ENCODE results near the gene OGFOD3.

OGFOD3 gene

GRCh38 chr17:82446649-82447048, 28.3 kb upstream of the OGFOD3 start:
- DNase-seq = no peak

DNA sequence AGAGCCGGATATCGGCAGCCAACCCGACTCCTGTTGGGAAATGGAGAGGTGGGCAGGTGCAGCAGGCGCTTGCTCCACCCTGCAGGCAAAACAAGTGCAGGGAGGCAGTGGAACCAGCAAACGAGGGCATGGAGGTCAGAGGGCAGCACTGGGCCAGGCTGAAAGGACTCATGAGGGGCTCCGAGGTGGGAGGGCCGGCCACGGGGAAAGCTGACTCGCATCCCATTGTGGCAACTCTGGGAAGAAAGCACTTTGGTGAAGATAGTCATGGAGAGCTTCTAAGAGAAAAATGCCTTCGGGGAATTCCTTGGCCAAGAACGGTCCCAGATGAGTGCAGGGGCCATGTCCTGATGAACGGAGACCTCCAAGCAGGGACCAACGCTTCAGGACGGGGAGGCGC, 27.7 kb upstream of the OGFOD3 start:
- DNase-seq = no peak

GRCh38 chr17:82445542-82445941, 27.2 kb upstream of the OGFOD3 start:
- no peak for DNase-seq

GRCh38 chr17:82444941-82445521, 26.6 kb upstream of the OGFOD3 start:
- DNase-seq = no peak

DNA sequence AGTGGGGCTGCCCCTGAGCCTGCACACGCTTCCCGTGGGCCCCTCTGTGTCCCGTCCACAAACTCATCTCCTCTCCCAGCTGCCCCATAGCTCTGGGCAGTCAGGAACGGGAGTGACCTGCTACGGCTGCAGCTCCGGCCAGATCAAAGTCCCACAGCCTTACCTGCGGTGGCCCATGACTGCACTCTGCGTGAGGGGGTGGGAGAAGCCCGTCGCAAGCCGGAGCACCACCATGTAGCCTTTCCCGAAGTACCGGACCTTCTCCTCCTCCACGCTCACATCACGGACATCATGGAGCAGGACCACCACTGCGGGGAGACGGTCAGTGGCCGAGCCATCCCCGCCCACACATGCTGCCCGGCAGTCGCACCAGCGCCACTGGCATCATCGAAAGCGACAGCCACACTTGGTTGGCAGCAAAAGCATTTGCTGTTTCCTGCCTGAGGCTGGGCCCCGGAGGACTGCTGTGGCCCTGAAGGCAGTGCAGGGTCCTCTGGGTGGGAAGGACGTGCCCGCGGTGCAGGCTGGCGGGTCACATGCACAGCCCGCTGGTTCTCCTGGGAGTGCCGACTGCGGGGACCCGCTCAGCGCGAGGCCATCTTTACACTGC, 26.0 kb upstream of the OGFOD3 start:
- DNase-seq = no peak

DNA sequence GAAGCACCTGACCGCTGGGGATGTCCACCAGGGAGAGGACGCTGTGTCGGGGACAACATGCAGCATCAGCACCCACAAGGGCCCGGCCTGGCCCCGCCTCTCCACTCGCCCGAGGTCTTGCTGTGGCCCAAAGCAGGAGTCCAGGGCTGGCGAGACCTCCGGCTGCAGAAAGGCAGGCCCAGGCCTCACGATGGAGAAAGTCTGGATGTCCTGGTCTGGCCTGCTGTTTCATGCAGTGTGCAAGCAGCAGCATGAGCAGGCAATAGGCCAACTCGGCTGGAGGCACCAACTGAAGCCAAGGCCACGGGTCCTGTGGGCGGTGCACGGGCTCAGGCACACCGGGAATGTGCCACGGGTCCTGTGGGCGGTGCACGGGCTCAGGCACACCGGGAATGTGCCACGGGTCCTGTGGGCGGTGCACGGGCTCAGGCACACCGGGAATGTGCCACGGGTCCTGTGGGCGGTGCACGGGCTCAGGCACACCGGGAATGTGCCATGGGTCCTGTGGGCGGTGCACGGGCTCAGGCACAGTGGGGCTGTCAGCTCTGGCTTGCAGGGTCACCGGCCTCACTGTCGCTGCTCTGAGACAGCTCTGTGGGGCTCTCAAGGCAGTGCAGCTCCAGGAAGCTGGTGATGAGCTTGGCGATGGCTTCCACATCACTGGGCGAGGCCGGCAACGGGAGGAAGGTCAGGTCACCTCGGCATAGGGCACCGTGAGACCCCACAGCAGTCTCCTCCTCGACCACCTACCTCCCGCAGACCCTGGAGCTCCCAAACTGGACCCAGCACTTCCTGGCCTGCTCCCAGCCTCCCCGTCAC, 25.3 kb upstream of the OGFOD3 start:
- DNase-seq = no peak

GRCh38 chr17:82442643-82443464, 24.5 kb upstream of the OGFOD3 start:
- DNase-seq = no peak

GRCh38 chr17:82441691-82442487, 23.5 kb upstream of the OGFOD3 start:
- DNase-seq = no peak

DNA sequence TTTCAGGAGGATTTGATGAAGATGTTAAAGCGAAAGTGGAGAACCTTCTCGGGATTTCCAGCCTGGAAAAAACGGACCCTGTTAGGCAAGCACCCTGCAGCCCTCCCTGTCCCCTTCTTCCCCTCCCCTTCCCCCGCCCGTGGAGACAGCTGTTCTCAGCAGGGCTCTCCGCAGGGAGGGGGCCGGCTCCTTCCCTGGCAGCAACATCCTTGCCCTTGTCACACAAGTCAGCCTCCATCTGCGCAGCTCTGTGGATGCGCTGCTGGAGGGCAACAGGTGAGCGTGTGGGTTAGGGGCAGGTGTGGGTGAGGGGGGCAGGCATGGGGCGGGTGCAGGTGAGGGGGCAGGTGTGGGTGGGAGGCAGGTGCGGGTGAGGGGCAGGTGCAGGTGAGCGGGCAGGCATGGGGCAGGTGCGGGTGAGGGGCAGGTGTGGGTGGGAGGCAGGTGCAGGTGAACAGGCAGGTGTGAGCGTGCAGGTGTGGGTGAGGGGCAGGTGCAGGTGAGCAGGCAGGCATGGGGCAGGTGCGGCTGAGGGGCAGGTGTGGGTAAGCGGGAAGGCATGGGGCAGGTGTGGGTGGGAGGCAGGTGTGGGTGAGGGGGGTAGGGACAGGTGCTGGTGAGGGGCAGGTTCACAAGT, 22.7 kb upstream of the OGFOD3 start:
- DNase-seq = no peak

DNA sequence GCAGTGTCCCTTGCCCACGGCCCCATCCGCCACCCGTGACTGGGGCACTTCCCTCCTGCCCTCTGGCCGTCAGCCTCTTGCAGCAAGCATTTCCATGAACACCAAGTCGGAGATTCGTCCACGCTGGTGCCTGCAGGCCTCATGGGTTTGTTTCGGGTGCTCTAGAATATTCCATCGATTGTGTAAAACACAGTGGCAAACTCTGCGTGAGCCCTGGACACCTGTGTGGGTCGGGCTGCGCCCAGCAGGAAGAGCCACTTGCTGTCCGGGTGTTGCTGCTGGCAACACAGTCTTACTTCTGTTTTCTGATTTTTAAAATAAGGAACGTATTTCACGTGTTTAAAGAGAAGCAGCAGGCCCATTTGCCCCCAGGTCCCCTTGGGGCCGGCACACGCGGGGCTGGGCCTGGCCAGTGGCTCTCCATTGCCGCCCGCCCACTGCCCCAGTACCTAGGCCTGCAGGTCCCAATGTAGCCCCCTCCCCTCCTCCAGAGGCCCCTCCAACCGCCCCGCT, 22.1 kb upstream of the OGFOD3 start:
- DNase-seq = no peak

GRCh38 chr17:82439829-82440365, 21.5 kb upstream of the OGFOD3 start:
- no peak for DNase-seq

DNA sequence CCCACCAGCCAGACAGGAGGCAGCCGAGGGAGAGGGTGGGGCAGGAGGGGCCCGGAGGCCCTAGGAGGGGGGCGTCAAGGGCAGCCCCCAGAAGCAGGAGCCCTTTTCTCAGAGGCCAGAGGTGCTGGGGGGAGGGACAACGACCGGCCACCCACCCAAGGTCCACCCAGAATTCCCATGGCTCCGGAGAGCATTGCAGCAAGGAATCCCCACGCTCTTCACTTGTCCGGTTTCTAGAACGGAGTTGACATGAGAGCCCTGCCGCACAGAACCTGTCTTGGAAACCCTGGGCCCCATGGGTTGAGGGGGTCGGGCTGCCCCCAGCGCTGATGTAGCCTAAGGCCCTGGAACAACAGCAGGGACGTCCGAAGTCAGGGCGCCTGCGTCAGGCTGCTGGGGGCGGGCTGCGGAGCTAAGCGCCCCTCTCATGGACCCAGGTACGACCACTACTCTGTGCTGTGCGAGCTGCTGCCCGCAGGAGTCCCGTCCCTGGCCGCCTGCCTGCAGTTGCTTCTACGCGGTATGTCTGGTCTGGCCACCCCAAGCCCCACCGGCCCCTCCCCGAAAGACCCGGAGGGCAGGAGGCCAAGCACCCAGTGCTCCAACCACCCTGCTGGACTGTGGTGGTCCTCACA, 20.9 kb upstream of the OGFOD3 start:
- DNase-seq = no peak

GRCh38 chr17:82438401-82439193, 20.2 kb upstream of the OGFOD3 start:
- DNase-seq = no peak

DNA sequence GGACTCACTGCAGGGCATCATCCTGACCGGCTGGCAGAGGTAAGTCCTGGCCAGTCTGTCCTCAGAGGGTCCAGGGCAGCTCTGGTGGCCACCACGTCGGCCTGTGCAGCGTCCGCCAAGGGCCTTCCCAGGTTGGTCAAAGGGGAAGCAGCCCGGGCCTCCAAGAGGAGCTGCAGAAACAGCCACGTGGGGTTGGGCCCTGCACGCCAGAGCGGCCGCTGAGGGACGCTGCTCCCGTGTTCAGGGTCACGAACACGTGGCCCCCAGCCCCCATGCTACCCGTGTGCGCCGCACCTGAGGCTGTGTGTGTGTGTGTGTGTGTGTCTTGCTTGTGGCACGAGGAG, 18.9 kb upstream of the OGFOD3 start:
- no peak for DNase-seq

- no peak for DNase-seq
Measured at GRCh38 chr17:82436601-82437324, 18.4 kb upstream of the OGFOD3 start.

DNA sequence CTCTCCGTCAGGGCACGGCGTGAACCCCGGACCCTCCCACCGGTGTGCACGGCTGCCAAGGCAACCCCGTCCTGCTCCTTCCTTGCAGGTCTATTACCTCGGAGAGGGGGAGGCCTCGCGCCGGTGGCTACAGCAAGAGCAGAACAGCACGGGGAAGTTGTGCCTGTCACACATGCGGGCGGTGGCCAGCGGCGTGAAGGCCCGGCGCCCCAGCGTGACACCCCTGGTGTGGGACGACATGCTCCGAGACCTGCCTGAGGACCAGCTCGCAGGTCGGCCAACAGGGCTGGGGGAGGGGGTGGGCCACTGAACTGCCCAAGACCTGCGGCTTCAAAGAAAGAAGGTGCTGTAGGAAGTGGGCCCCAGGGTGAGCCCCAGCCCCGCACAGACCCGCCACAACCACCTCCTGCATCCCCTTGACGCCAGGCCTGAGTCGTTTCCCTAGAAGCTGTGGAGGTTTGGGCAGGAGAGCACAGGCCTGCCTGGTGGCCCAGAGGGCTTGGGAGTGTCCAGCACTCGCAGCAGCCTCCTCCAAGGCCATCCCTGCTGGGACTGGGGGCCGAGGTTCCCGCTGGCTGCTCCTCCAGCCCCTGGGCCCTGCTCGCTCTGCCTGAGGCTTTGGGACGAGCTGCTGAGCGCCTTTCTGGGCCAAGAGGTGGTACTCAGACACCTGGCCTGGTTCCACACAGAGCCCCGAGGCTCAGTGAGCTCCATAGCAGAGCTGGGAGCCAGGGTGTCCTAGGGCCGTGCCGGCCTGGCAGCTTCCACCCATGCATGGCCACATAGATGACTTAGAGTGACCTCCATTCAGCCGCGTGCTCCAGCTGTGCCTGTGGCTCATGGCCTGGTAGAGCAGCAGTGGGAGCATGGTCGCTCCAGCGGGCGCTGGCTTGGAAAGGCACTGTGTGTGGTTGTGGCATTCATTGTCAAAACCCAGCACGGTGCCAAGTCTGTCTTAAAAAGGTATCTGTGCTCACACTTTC, 17.5 kb upstream of the OGFOD3 start:
- DNase-seq = no peak

- DNase-seq = no peak
Measured at GRCh38 chr17:82435103-82435502, 16.7 kb upstream of the OGFOD3 start.

DNA sequence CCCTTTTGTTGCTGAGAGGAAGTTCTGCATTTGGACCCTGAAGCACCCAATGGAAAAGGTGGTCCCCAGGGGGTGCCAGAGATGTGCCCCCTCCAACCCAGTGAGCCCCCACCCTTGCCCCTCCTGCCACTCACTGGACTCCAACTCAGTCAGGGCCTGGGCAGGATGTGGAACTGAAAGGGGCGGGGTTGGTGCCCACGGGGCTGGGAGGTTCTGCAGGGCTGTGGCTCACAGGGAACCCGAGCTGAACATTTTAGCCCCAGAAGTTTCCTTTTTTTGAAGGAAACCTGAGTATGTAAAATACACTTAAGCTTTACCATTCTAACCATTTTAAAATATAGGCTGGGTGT, 15.8 kb upstream of the OGFOD3 start:
- DNase-seq = no peak
